ENCODE measurements around the gene EMC8.

DNA sequence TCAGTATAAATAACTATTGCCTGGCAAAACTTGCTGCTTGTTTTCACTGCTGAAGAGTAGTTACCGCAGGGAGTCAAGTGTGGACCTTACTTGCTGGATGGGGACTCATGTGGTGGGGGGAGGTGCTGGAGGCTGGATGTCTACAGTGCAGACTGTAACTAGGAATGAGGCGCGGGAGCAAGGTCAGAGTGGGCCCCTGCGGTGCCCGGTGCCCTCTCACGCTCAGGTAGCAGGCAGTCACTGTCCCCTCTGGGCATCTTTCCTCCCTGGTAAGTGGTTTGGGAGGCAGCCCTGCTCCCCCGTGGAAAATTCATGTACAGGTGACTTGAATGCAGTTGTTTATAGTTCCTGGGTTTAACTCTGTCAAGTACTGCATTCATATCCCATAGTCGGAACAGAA, 4.6 kb downstream of the EMC8 start:
- no peak for TF ChIP-seq FOXK2 (IDR thresholded peaks at IDR 0.05)
- TF ChIP-seq NFRKB (IDR thresholded peaks at IDR 0.05): no peak
- no peak for TF ChIP-seq BHLHE40 (IDR thresholded peaks at IDR 0.05; ENCODE audit: borderline replicate concordance)
- no peak for TF ChIP-seq FOXM1 (IDR thresholded peaks at IDR 0.05; ENCODE audit: borderline replicate concordance)
- TF ChIP-seq HDGF (IDR thresholded peaks at IDR 0.05; ENCODE audit: borderline replicate concordance): no peak
- TF ChIP-seq, protein P1, sequence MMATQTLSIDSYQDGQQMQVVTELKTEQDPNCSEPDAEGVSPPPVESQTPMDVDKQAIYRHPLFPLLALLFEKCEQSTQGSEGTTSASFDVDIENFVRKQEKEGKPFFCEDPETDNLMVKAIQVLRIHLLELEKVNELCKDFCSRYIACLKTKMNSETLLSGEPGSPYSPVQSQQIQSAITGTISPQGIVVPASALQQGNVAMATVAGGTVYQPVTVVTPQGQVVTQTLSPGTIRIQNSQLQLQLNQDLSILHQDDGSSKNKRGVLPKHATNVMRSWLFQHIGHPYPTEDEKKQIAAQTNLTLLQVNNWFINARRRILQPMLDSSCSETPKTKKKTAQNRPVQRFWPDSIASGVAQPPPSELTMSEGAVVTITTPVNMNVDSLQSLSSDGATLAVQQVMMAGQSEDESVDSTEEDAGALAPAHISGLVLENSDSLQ (IDR thresholded peaks at IDR 0.05): no peak
